GM10248 (cell line): Measurements from ENCODE around the gene ZNF611.
"Not testable (repeated sequence)": the region's sequence is repeated elsewhere in the genome, so short reads cannot be mapped to it uniquely, and the experiment has no call there.

Source experiments
- CTCF ChIA-PET: fragments of 300-600 bp; sonication (Branson Sonifier 250); formaldehyde crosslinking; extraction: SDS; loops from one replicate; lab custom pipeline; 2021; ENCODE audit warnings: antibody characterized with exemption; lab: Yijun Ruan, JAX
- POLR2A ChIA-PET: fragments of 350-650 bp; sonication (Branson Sonifier 250); formaldehyde crosslinking; extraction: SDS; loops from one replicate; lab custom pipeline; 2020; ENCODE audit warnings: antibody characterized with exemption; lab: Yijun Ruan, JAX
- DNase-seq: peaks from one replicate; pipeline ENCODE4 v3.0.0; 2012; ENCODE audit errors: extremely low spot score
- TF ChIP-seq, protein P1 (sequence below): IDR thresholded peaks from 2 replicates; pipeline ENCODE4 v1.5.1; 2012; ENCODE audit warnings: mild to moderate bottlenecking, low read depth; ENCODE audit errors: extremely low read depth, missing control alignments, control extremely low read depth

ZNF611 gene

DNA sequence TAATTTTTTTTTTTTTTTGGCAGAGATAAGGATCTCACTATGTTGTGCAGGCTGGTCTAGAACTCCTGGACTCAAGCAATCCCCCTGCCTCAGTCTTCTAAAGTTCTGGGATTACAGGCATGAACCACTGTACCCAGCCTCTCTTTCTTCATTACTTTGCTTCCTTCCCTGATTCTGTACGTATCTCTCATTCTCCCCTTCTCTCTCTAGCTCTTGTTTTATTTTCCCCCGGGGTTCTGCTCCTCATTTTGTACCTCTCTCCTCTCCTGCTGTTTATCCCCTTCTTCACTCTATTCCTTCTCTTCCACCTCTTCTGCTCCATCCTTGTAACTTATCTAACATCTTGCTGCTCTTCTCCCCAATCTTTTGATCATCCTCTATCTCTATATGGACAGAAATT lies 46.5 kb downstream of the ZNF611 start:
- ChIA-PET POLR2A (interaction anchor here (0.6 to 0.7 kb wide), 2 partner anchors 548 to 642 kb away, joined by 3 to 6 read pairs; no protein-coding TSS in a partner anchor), CTCF (no interaction called here)
- DNase-seq = no peak
- TF ChIP-seq, protein P1, sequence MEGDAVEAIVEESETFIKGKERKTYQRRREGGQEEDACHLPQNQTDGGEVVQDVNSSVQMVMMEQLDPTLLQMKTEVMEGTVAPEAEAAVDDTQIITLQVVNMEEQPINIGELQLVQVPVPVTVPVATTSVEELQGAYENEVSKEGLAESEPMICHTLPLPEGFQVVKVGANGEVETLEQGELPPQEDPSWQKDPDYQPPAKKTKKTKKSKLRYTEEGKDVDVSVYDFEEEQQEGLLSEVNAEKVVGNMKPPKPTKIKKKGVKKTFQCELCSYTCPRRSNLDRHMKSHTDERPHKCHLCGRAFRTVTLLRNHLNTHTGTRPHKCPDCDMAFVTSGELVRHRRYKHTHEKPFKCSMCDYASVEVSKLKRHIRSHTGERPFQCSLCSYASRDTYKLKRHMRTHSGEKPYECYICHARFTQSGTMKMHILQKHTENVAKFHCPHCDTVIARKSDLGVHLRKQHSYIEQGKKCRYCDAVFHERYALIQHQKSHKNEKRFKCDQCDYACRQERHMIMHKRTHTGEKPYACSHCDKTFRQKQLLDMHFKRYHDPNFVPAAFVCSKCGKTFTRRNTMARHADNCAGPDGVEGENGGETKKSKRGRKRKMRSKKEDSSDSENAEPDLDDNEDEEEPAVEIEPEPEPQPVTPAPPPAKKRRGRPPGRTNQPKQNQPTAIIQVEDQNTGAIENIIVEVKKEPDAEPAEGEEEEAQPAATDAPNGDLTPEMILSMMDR = no peak

DNA sequence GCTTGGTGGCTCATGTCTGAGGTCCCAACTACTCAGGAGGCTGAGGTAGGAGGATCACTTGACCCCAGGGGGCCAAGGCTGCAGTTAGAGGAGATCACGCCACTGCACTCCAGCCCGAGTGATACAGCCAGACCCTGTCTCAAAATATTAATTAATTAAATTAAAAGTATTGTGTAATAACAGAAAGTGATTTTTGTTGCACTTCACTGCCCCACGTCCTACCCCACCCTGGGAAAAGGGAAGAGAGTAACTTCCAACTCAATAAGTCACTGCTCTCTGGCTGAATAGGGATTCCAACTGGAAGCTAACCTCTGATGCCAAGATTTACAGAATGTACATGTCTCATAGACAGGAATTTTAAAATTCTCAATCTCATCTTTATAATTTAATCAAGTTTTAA lies 47.2 kb downstream of the ZNF611 start:
- CTCF ChIA-PET = no interaction called here
- no peak for DNase-seq
- TF ChIP-seq, protein P1 = no peak
- POLR2A ChIA-PET = no interaction called here

DNA sequence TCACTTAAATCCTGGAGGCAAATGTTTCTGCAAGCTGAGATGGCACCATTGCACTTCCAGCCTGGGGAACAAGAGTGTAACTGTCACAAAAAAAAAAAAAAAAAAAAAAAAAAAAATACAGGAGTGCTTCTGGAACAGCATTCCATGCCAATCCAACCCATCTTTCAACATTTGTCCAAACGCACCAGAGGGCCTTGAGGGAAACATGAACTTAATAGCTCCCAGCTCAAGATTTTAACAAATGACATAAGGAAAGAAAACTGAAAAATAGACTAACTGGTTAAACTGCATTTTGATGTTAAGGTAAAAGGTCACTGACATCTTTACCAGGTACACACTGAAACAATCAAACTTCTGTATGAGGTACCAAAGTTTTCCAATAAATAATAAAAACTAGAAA lies 49.0 kb downstream of the ZNF611 start:
- POLR2A ChIA-PET = no interaction called here
- CTCF ChIA-PET = no interaction called here
- no peak for DNase-seq
- TF ChIP-seq, protein P1 = no peak

DNA sequence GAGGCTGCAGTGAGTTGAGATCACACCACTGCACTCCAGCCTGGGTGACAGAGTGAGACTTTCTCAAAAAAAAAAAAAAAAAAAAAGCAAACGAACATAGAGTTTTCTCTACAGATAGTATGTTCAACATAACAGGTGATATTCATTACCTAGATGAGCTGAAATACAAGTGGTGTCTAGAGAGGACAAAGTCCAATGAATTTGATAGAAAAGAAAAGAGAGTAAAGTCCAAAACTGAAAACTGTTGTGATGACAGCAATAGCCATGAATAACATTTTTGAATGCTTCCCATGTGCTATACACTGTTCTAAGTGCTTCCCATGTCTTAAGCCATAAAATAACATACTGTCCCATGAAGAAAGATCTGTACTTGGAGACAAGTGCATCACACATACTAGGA lies 53.6 kb downstream of the ZNF611 start:
- CTCF ChIA-PET, DNase-seq: not testable (repeated sequence)
- POLR2A ChIA-PET = interaction anchor here (1.2 kb wide), 1 partner anchor 12 kb away, joined by 3 read pairs; no protein-coding TSS in a partner anchor

DNA sequence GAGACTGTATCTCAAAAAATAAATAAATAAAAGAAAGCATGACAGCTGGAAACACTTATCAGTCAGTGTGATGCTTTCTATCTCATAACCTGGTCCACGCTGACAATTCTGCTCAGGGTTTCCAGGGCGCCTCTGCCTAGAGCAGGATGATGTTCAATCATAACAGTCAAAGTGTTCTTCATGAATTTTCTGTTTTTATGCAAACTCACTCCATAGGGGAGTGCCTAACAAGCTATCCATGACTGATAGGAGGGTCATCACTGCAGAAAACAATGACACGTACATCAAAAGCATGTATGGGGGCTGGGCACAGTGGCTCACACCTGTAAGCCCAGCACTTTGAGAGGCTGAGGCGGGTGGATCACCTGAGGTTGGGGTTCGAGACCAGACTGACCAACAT lies 55.2 kb downstream of the ZNF611 start:
- DNase-seq = no peak
- TF ChIP-seq, protein P1 = no peak
- ChIA-PET POLR2A (interaction anchor here (0.6 kb wide), 1 partner anchor 108 kb away, joined by 7 read pairs; no protein-coding TSS in a partner anchor), CTCF (no interaction called here)

GRCh38 chr19:52675239-52675638 lies 59.6 kb downstream of the ZNF611 start:
- POLR2A ChIA-PET, DNase-seq, CTCF ChIA-PET: not testable (repeated sequence)

DNA sequence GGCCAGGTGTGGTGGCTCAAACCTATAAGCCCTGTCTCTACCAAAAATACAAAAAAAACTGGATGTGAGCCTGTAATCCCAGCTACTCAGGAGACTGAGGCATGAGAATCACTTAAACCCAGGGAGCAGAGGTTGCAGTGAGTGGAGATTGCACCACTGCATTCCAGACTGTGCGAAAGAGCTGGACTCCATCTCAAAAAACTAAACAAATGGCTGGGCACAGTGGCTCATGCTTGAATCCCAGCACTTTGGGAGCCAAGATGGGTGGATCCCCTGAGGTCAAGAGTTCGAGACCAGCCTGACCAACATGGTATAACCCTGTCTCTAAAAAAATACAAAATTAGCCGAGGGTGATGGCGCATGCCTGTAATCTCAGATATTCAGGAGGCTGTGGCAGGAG lies 61.8 kb downstream of the ZNF611 start:
- ChIA-PET POLR2A (no interaction called here), CTCF (no interaction called here)
- TF ChIP-seq, protein P1 = no peak
- no peak for DNase-seq

DNA sequence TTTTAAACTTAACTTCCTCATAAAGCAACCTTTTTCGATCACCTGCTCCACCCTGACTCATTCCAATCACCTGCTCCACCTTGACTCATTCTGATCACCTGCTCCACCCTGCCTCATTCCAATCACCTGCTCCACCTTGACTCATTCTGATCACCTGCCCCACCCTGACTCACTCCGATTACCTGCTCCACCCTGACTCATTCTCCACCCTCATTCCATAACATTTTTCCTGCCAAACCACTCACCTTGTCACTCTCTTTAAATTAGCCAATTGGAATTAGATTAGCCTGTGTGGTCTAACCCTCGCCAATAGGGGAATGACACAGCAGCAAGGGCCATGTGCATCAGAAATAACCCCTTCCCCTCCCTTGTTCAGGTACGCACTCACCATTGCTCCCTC lies 64.8 kb downstream of the ZNF611 start:
- TF ChIP-seq, protein P1 = no peak
- CTCF ChIA-PET = no interaction called here
- POLR2A ChIA-PET = no interaction called here
- no peak for DNase-seq
